PC-3 (cell line): Measurements from ENCODE around the gene PDLIM4. TPM values are rescaled to one million over a fixed set of nuclear protein-coding genes. Genes with fewer than 3 reads are reported as not detected.

Experiments used
- ATAC-seq: fragments of 200-7000 bp; cut with Tn5 transposase; 2 replicates; pipeline ENCODE4 v1.9.1; 2020; ENCODE audit warnings: mild to moderate bottlenecking, moderate library complexity
- BruUV-seq: library from RNA; stranded (reverse); fragments of 400-500 nt; replicated peaks from 2 replicates; lab custom pipeline; 2021; lab: Mats Ljungman, UMichigan
- CTCF ChIA-PET: fragments of 300-600 bp; sonication (Branson Sonifier 250); formaldehyde crosslinking; loops from one replicate; lab custom pipeline; 2022; ENCODE audit warnings: antibody characterized with exemption; lab: Charles Lee
- POLR2A ChIA-PET: fragments of 300-600 bp; sonication (Branson Sonifier 250); formaldehyde crosslinking; loops from one replicate; lab custom pipeline; 2022; ENCODE audit warnings: antibody characterized with exemption; ENCODE audit not compliant: unreplicated experiment; lab: Charles Lee
- DNase-seq: peaks from one replicate; pipeline ENCODE4 v3.0.0-alpha.2; 2015
- H2AFZ ChIP-seq: fragments of 300-600 bp; sonication (generic); 2 replicates; pipeline ENCODE4 v1.6.0; 2016; ENCODE audit warnings: antibody characterized with exemption, low read length
- H3F3A ChIP-seq: fragments of 300-600 bp; sonication (generic); one replicate; pipeline ENCODE4 v1.6.0; 2017; ENCODE audit warnings: antibody characterized with exemption, low read length, control low read depth, mild to moderate bottlenecking; ENCODE audit not compliant: unreplicated experiment
- H3K27ac ChIP-seq: fragments of 300-600 bp; sonication (generic); 2 replicates; pipeline ENCODE4 v1.5.1; 2016; ENCODE audit warnings: mild to moderate bottlenecking, low read length
- H3K27me3 ChIP-seq: fragments of 300-600 bp; sonication (generic); 2 replicates; pipeline ENCODE4 v1.6.1; 2016; ENCODE audit warnings: low read length, mixed read lengths
- H3K36me3 ChIP-seq: fragments of 300-600 bp; sonication (generic); 2 replicates; pipeline ENCODE4 v1.6.1; 2016; ENCODE audit warnings: low read depth, mixed run types, low read length, mixed read lengths
- H3K4me1 ChIP-seq: fragments of 300-600 bp; sonication (generic); 2 replicates; pipeline ENCODE4 v1.5.1; 2016; ENCODE audit warnings: low read length; ENCODE audit not compliant: insufficient read depth
- H3K4me2 ChIP-seq: fragments of 300-600 bp; sonication (generic); 2 replicates; pipeline ENCODE4 v1.6.0; 2016; ENCODE audit warnings: low read length
- H3K4me3 ChIP-seq: fragments of 300-600 bp; sonication (generic); 2 replicates; pipeline ENCODE4 v1.5.1; 2016; ENCODE audit warnings: mild to moderate bottlenecking, low read length, mixed read lengths
- H3K79me2 ChIP-seq: fragments of 300-600 bp; sonication (generic); 2 replicates; pipeline ENCODE4 v1.6.1; 2017; ENCODE audit warnings: low read length, mixed read lengths
- H3K9ac ChIP-seq: fragments of 300-600 bp; sonication (generic); 2 replicates; pipeline ENCODE4 v1.6.0; 2016; ENCODE audit warnings: mild to moderate bottlenecking, low read length
- H3K9me2 ChIP-seq: fragments of 300-600 bp; sonication (generic); replicated peaks from 2 replicates; pipeline ENCODE4 v1.6.1; 2016; ENCODE audit warnings: mixed run types, low read length, mixed read lengths
- H3K9me3 ChIP-seq: fragments of 300-600 bp; sonication (generic); 2 replicates; pipeline ENCODE4 v1.6.1; 2016; ENCODE audit warnings: low read length, mixed read lengths
- H4K20me1 ChIP-seq: fragments of 300-600 bp; sonication (generic); 2 replicates; pipeline ENCODE4 v1.6.1; 2016; ENCODE audit warnings: low read length, mixed read lengths
- EZH2 ChIP-seq: fragments of 300-600 bp; sonication (generic); IDR thresholded peaks from one replicate; pipeline ENCODE4 v1.6.1; 2017; ENCODE audit warnings: antibody characterized with exemption, mild to moderate bottlenecking, low read length; ENCODE audit not compliant: unreplicated experiment
- EZH2phosphoT487 ChIP-seq: fragments of 300-600 bp; sonication (generic); IDR thresholded peaks from 2 replicates; pipeline ENCODE4 v1.6.1; 2018; ENCODE audit warnings: mild to moderate bottlenecking, antibody characterized with exemption, low read length, borderline replicate concordance
- intact Hi-C: fragments of 100-400 bp; cut with micrococcal nuclease; formaldehyde crosslinking; loops from 2 replicates; pipeline ENCODE4 v1.9.0; 2023
- total RNA-seq: library from RNA; depleted of rRNA; stranded (reverse); fragments of >200 nt; gene quantifications from 2 replicates; pipeline ENCODE4 v1.2.3, GENCODE V29; 2014
- TF ChIP-seq, protein P1 (sequence below): fragments of 300-600 bp; sonication (generic); conservative IDR thresholded peaks from 2 replicates; pipeline ENCODE4 v1.5.1; 2017; ENCODE audit warnings: antibody characterized with exemption, low read depth, mild to moderate bottlenecking, low read length

Gene PDLIM4
- total RNA-seq, 1 experiment from 2014 or later: 27.8 TPM

DNA sequence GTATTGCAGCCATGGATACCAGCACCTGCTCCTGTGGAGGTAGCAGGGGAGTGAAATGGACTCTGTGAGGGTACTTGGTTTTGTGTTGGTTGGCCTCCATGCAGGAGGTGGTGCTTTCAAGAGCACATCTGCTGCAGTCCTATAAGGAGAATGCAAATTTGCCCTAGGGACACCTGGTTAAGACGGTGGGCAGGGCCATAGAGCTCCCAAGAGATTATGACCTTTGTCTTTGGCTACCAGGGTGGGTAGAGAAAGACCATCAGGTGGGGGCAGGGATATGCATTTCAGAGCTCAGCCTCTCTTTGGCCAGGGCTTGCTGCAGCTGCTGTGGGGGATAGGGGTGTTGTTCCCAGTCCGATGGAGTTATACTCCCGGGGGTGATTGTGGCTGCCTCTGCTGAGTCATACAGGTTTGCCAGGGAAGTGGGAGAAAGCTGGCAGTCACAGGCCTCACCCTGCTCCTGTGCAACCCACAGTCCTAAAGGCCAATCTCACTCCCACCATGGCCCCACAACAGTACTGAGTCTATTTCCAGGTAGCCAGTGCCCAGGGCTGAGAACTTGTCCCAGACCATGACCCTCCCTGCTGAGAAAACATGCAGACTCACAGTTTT, 14.0 kb upstream of the PDLIM4 start:
- Histone ChIP-seq H3K9ac (no peak overlapping the region), H2AFZ (peak overlapping the region; percentile 63), H3K9me2 (no peaks in the 10 kb centered on the region), H4K20me1 (no peaks in the 10 kb centered on the region), H3K27ac (no peak overlapping the region), H3K4me2 (no peak overlapping the region), H3K9me3 (no peaks in the 10 kb centered on the region), H3K79me2 (no peaks in the 10 kb centered on the region), H3K27me3 (no peaks in the 10 kb centered on the region), H3K4me3 (no peak overlapping the region), H3K4me1 (peaks cover 3% of the 10 kb centered on the region; the same call in 1 of the 2 replicates), H3F3A (no peaks in the 10 kb centered on the region), H3K36me3 (no peaks in the 10 kb centered on the region)
- intact Hi-C loops: no loop called here
- CTCF ChIA-PET: interaction anchor here (0.6 kb wide), 1 partner anchor 63 kb away, joined by 3 read pairs; no protein-coding TSS in a partner anchor
- POLR2A ChIA-PET: no interaction called here
- no peak for DNase-seq
- ATAC-seq: peak; percentile 38; the same call in 1 of the 2 replicates
- TF ChIP-seq EZH2 (no peak), EZH2phosphoT487 (no peak)
- TF ChIP-seq, protein P1, sequence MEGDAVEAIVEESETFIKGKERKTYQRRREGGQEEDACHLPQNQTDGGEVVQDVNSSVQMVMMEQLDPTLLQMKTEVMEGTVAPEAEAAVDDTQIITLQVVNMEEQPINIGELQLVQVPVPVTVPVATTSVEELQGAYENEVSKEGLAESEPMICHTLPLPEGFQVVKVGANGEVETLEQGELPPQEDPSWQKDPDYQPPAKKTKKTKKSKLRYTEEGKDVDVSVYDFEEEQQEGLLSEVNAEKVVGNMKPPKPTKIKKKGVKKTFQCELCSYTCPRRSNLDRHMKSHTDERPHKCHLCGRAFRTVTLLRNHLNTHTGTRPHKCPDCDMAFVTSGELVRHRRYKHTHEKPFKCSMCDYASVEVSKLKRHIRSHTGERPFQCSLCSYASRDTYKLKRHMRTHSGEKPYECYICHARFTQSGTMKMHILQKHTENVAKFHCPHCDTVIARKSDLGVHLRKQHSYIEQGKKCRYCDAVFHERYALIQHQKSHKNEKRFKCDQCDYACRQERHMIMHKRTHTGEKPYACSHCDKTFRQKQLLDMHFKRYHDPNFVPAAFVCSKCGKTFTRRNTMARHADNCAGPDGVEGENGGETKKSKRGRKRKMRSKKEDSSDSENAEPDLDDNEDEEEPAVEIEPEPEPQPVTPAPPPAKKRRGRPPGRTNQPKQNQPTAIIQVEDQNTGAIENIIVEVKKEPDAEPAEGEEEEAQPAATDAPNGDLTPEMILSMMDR: no peak
- no TSS peak for BruUV-seq

- Histone ChIP-seq H3K27me3 (no peaks in the 10 kb centered on the region), H3K4me2 (no peak overlapping the region), H3K79me2 (no peaks in the 10 kb centered on the region), H3K9me2 (no peaks in the 10 kb centered on the region), H3K36me3 (no peaks in the 10 kb centered on the region), H3K9ac (no peak overlapping the region), H3K9me3 (no peaks in the 10 kb centered on the region), H3F3A (no peaks in the 10 kb centered on the region), H4K20me1 (no peaks in the 10 kb centered on the region), H3K4me1 (peaks cover 3% of the 10 kb centered on the region; the same call in 1 of the 2 replicates), H3K4me3 (no peak overlapping the region), H2AFZ (no peak overlapping the region), H3K27ac (no peak overlapping the region)
- BruUV-seq: no TSS peak
- intact Hi-C loops: no loop called here
- ChIA-PET POLR2A (no interaction called here), CTCF (no interaction called here)
- DNase-seq (no peak), ATAC-seq (peak; percentile 33; the same call in 1 of the 2 replicates)
- TF ChIP-seq EZH2phosphoT487 (no peak), EZH2 (no peak)
- TF ChIP-seq, protein P1: no peak
Measured at GRCh38 chr5:132245593-132245992, 11.9 kb upstream of the PDLIM4 start.

DNA sequence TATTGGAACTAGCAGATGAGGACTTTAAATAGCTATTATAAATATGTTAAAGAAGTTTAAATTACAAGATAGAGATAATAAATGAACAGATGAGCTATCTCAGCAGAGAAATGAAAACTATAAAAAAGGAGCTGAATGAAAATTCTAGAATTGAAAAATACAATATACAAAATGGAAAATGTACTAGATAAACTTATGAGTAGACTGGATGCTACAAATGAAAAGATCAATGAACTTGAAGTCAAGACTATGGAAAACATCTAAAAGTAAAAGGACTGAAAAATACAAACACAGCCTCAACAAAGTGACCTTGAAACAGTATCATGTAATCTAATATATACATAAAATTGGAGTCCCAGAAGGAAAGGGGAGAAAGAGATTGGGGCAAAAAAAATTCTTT, 10.7 kb upstream of the PDLIM4 start:
- Histone ChIP-seq H3K27ac (no peak overlapping the region), H3K9ac (no peak overlapping the region), H3K9me2 (no peaks in the 10 kb centered on the region), H3K4me2 (no peak overlapping the region), H3F3A (no peaks in the 10 kb centered on the region), H3K36me3 (no peaks in the 10 kb centered on the region), H3K27me3 (no peaks in the 10 kb centered on the region), H3K9me3 (no peaks in the 10 kb centered on the region), H3K4me1 (peaks cover 3% of the 10 kb centered on the region; the same call in 1 of the 2 replicates), H3K79me2 (no peaks in the 10 kb centered on the region), H2AFZ (no peak overlapping the region), H4K20me1 (no peaks in the 10 kb centered on the region), H3K4me3 (no peak overlapping the region)
- ChIA-PET POLR2A (no interaction called here), CTCF (no interaction called here)
- DNase-seq (no peak), ATAC-seq (no peak)
- TF ChIP-seq EZH2phosphoT487: no peak
- TF ChIP-seq EZH2: no peak
- TF ChIP-seq, protein P1: no peak
- BruUV-seq: no TSS peak
- intact Hi-C loops: no loop called here
